ENCODE data around the gene ANKRD61.
"Not testable (repeated sequence)": the region's sequence is repeated elsewhere in the genome, so short reads cannot be mapped to it uniquely, and the experiment has no call there.

Gene ANKRD61

DNA sequence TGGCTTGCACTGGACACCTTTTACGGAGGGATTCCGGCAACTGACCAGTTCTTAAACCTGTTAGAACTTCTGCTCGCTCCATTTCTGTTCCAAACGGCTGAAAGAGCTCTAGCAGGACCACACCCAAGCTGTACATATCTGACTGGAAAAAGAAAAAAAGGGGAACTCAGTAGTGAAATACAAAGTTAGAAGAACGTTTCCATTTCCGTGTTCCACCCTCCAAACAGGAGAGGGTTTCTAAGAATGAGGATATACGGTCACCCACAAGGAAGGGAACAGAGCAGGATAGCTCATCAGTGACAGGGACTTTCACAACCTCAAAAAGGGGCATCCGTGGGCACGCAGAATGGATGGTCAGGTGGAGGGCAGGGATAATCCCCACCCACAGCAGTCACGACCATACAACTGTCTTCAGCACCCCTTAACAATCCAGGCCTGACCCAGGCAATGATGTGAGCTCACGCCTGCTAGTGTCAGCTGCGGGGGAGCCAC is 4.3 kb upstream of the ANKRD61 start:
- no peaks in the 10 kb centered on the region for H3K27me3 ChIP-seq
- H3K9ac ChIP-seq: peak overlapping the region; percentile 17 to 86 (median 72); a peak in 21 of 22 replicates
- no peak for TF ChIP-seq Cebpa-rat (IDR thresholded peaks at IDR 0.05)
- peaks cover 72 to 100% (median 89%) of the 10 kb centered on the region in 11 experiments for H3K36me3 ChIP-seq
- H4K20me1 ChIP-seq: peaks cover 7 to 73% (median 16%) of the 10 kb centered on the region in 11 experiments; a peak in 17 of 22 replicates
- peaks cover 22 to 53% (median 31%) of the 10 kb centered on the region in 10 experiments for H3K4me1 ChIP-seq
- peak overlapping the region; percentile 28 to 92 (median 83); a peak in 21 of 22 replicates for H3K27ac ChIP-seq
- peak overlapping the region in 7 of 10 experiments; percentile 48 to 72 (median 63); a peak in 15 of 20 replicates for H3K4me3 ChIP-seq
- H3K4me2 ChIP-seq: peak overlapping the region; percentile 75 to 99 (median 91)
- H3K9me3 ChIP-seq (replicated peaks in 1 of 11): no peaks in the 10 kb centered on the region

DNA sequence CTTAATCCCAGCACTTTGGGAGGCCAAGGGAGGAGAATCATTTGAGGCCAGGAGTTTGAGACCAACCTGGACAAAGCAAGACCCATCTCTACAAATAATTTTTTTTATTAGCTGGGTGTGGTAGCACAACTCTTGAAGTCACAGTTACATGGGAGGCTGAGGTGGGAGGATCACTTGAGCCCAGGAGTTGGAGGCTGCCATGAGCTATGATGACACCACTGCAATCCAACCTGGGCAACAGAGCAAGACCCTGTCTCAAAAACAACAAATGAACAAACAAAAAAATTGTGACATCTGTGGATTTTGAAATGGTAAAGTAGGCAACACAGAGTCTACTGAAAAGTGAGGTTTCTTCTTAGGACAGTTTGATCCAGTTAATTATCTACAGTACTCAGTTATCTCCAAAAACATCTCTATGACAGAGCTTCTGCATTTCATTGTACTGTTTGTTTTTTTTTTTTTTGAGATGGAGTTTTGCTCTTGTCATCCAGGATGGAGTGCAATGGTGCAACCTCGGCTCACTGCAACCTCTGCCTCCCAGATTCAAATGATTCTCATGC is 3.3 kb upstream of the ANKRD61 start:
- no peak for TF ChIP-seq Cebpa-rat (IDR thresholded peaks at IDR 0.05)
- Histone ChIP-seq H3K27me3 (no peaks in the 10 kb centered on the region), H3K36me3 (peaks cover 72 to 100% (median 89%) of the 10 kb centered on the region in 11 experiments), H3K4me3 (no peak overlapping the region), H3K9me3 (replicated peaks in 1 of 11) (no peaks in the 10 kb centered on the region), H3K27ac (peak overlapping the region; percentile 15 to 92 (median 83); a peak in 17 of 22 replicates), H3K4me1 (peaks cover 22 to 53% (median 31%) of the 10 kb centered on the region in 10 experiments), H3K4me2 (peak overlapping the region in 10 of 11 experiments; percentile 75 to 99 (median 92); a peak in 17 of 22 replicates), H4K20me1 (peaks cover 0 to 68% (median 9%) of the 10 kb centered on the region in 11 experiments; a peak in 15 of 22 replicates), H3K9ac (peak overlapping the region in 6 of 11 experiments; percentile 59 to 81 (median 76); a peak in 9 of 22 replicates)

DNA sequence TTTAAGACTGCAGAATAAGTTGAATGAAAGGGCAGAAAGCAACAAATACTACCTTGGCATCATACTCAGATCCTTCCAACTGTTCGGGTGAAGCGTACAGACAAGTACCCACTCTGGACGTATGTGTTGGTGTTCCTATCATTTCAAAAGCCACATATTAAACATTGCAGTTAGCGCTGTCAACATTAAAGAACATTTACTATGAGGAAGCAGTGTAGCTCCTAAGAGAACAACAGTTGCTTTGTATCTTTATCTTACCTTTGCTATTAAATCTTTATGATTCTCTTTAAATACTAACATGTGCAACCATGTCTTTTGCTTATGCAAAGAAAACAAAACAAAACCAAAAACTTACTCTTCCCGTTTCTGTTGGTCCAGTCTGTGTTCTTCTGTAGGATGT is 2.6 kb upstream of the ANKRD61 start:
- Histone ChIP-seq H3K27ac (no peak overlapping the region), H3K27me3 (no peaks in the 10 kb centered on the region), H3K9me3 (replicated peaks in 1 of 11) (no peaks in the 10 kb centered on the region), H3K36me3 (peaks cover 71 to 100% (median 89%) of the 10 kb centered on the region in 11 experiments), H4K20me1 (peaks cover 0 to 64% (median 3%) of the 10 kb centered on the region in 11 experiments; a peak in 10 of 22 replicates), H3K9ac (no peak overlapping the region), H3K4me3 (no peak overlapping the region), H3K4me1 (peaks cover 22 to 49% (median 31%) of the 10 kb centered on the region in 10 experiments), H3K4me2 (peak overlapping the region in 2 of 11 experiments; percentile 93 to 99; a peak in 3 of 22 replicates)
- no peak for TF ChIP-seq Cebpa-rat (IDR thresholded peaks at IDR 0.05)

DNA sequence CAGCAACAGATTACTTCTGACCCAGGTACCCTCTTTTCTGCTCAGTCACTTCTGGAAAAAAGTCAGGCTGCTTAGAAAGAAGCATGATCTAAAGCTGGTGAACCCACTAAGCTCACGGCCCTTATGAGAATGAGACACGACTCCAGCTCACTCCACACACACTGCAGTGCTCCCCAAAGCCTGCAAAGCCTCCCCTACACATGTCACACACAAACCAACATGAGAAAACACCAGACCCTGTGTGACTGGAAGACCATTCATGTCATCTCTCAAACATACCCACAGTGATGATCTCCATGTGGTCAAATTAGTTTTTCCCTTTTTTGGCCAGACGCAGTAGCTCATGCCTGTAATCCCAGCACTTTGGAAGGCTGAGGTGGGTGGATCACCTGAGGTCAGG is 391 bp downstream of the ANKRD61 start:
- Histone ChIP-seq H4K20me1 (peaks cover 0 to 44% (median 0%) of the 10 kb centered on the region in 11 experiments; a peak in 9 of 22 replicates), H3K4me2 (no peak overlapping the region), H3K9me3 (replicated peaks in 1 of 11) (no peaks in the 10 kb centered on the region), H3K4me3 (no peak overlapping the region), H3K27ac (no peak overlapping the region; a peak in 1 of 22 replicates), H3K4me1 (peaks cover 11 to 20% (median 15%) of the 10 kb centered on the region in 10 experiments), H3K36me3 (peaks cover 86 to 100% (median 92%) of the 10 kb centered on the region in 11 experiments), H3K27me3 (no peaks in the 10 kb centered on the region), H3K9ac (no peak overlapping the region; a peak in 1 of 22 replicates)
- no peak for TF ChIP-seq Cebpa-rat (IDR thresholded peaks at IDR 0.05)

DNA sequence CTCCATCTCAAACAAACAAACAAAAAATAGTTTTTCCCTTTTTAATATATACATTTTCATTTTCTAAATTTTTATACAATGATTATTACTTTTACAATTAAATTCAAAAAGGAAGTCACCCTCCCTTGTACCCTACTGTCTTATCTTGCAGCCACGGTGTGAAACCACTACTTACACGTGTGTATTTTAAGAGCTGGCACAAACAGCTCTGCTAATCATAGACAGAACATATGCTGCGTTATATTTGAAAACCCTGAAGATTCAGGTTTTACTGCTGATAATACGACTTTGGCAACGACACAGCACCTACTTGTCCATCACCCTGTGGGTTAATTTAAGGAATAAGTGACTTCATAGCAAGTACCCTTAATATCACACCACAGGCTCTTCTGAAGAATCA is 991 bp downstream of the ANKRD61 start:
- no peak overlapping the region for H3K4me2 ChIP-seq
- H3K4me1 ChIP-seq: peaks cover 5 to 14% (median 9%) of the 10 kb centered on the region in 10 experiments
- H4K20me1 ChIP-seq: peaks cover 0 to 44% (median 0%) of the 10 kb centered on the region in 11 experiments; a peak in 9 of 22 replicates
- H3K36me3 ChIP-seq: peaks cover 92 to 100% (median 98%) of the 10 kb centered on the region in 11 experiments
- no peak for TF ChIP-seq Cebpa-rat (IDR thresholded peaks at IDR 0.05)
- no peaks in the 10 kb centered on the region for H3K9me3 ChIP-seq (replicated peaks in 1 of 11)
- no peak overlapping the region for H3K27ac ChIP-seq
- H3K4me3 ChIP-seq: no peak overlapping the region
- H3K27me3 ChIP-seq: no peaks in the 10 kb centered on the region
- no peak overlapping the region for H3K9ac ChIP-seq

DNA sequence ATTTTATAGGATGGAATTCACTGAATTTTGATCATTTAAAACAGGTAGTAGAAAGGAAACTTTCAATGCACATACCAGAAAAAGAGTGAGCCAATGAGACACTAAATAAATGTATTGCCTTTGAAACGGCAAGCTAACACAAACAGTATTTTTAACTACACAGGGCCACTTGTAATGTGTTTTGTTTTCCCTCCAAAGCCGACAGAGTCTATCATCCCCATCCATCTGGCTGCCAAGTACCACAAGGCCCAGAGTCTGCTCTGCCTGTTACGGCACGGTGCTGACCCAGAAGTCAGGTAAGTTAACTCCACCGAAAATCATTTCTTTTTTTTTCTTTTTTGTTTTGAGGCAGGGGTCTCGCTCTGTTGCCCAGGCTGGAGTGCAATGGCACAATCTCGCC is 1.5 kb downstream of the ANKRD61 start:
- H3K9me3 ChIP-seq (replicated peaks in 1 of 11): no peaks in the 10 kb centered on the region
- no peak overlapping the region for H3K27ac ChIP-seq
- H3K4me2 ChIP-seq: no peak overlapping the region
- peaks cover 0 to 44% (median 0%) of the 10 kb centered on the region in 11 experiments; a peak in 9 of 22 replicates for H4K20me1 ChIP-seq
- TF ChIP-seq Cebpa-rat (IDR thresholded peaks at IDR 0.05): no peak
- peaks cover 94 to 100% (median 100%) of the 10 kb centered on the region in 11 experiments for H3K36me3 ChIP-seq
- peaks cover under 1 to 10% (median 4%) of the 10 kb centered on the region in 10 experiments; a peak in 17 of 20 replicates for H3K4me1 ChIP-seq
- H3K9ac ChIP-seq: 0 out of 22 replicates have a peak overlapping the region, but pooled peaks of 1 of the 11 experiments have one; percentile 10
- no peak overlapping the region for H3K4me3 ChIP-seq
- H3K27me3 ChIP-seq: no peaks in the 10 kb centered on the region

DNA sequence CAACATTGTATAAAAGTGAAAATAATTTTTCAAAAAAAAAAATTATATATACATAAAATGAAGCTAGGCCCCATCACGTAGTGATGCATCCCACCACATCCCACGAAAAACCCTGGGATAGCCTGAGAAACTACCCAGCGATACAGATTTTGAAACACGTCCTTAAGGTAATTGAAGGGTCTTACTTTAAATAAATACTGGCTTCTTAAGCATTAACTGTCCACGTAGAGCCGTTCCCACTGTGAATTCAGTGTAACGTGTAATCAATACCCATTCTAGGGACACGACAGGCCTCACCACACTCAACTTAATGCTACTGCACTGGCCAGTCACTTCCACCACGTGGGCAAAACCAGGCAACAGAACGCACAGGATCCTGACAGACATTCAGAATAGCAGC is 4.0 kb downstream of the ANKRD61 start:
- Histone ChIP-seq H4K20me1 (peaks cover 0 to 45% (median 0%) of the 10 kb centered on the region in 11 experiments; a peak in 9 of 22 replicates), H3K4me1 (no peaks in the 10 kb centered on the region), H3K9ac (no peak overlapping the region), H3K4me3 (no peak overlapping the region), H3K27me3 (no peaks in the 10 kb centered on the region), H3K4me2 (no peak overlapping the region), H3K27ac (no peak overlapping the region), H3K36me3 (peaks cover 94 to 100% (median 100%) of the 10 kb centered on the region in 11 experiments), H3K9me3 (replicated peaks in 1 of 11) (no peaks in the 10 kb centered on the region)
- no peak for TF ChIP-seq Cebpa-rat (IDR thresholded peaks at IDR 0.05)

DNA sequence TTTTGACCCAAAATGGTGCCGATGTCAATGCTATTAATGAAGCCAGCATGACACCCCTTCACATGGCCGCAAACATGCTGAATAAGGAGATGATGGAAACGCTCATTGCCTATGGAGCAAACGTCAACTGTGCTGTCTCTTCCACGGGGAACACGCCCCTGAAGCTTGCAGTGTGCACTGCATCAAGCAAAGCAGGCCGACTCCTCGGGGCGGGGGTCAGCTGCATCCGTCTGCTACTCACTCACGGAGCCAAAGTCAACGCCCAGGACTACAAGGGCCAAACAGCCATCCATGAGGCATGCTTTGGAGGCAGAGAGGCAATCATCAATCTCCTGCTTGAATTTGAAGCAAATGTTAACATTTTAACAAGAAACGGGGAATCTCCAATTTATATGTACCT is 4.5 kb downstream of the ANKRD61 start:
- H3K4me1 ChIP-seq: no peaks in the 10 kb centered on the region
- no peak overlapping the region for H3K4me3 ChIP-seq
- peaks cover 94 to 100% (median 100%) of the 10 kb centered on the region in 11 experiments for H3K36me3 ChIP-seq
- no peak for TF ChIP-seq Cebpa-rat (IDR thresholded peaks at IDR 0.05)
- H4K20me1 ChIP-seq: peaks cover 0 to 39% (median 3%) of the 10 kb centered on the region in 11 experiments; a peak in 9 of 22 replicates
- no peaks in the 10 kb centered on the region for H3K27me3 ChIP-seq
- H3K27ac ChIP-seq: no peak overlapping the region
- H3K4me2 ChIP-seq: no peak overlapping the region
- H3K9ac ChIP-seq: no peak overlapping the region
- no peaks in the 10 kb centered on the region for H3K9me3 ChIP-seq (replicated peaks in 1 of 11)

DNA sequence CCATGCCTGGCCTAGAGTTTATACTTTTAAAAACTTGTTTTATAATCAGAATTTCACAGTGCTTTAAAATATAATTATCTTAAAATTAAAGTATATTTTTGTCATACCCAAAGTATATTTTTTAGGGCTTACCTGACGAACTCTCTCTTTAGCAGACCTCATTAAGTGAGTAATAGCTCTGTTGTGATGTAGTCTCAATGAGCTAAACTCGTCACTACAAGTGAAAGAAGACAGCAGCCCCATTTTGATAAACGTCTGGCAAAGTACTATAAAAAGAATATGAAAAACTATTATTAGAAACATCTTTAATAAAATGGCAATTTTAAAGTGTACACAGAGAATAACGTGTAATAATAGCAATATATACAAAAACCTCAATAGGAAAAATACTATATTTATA is 18.6 kb downstream of the ANKRD61 start:
- Histone ChIP-seq H3K4me1 (0 out of 20 replicates have a peak, but pooled peaks cover 0 to 7% (median 0%) of the 10 kb centered on the region in 10 experiments), H3K4me2 (no peak overlapping the region), H3K36me3 (peaks cover 89 to 100% (median 98%) of the 10 kb centered on the region in 11 experiments), H3K4me3 (no peak overlapping the region), H3K27ac (no peak overlapping the region), H4K20me1 (peaks cover under 1 to 26% (median 6%) of the 10 kb centered on the region in 11 experiments; a peak in 16 of 22 replicates), H3K9me3 (replicated peaks in 1 of 11) (no peaks in the 10 kb centered on the region), H3K27me3 (no peaks in the 10 kb centered on the region), H3K9ac (no peak overlapping the region)
- TF ChIP-seq Cebpa-rat (IDR thresholded peaks at IDR 0.05): no peak

GRCh38 chr7:6051185-6051584 is 20.0 kb downstream of the ANKRD61 start:
- H3K9me3 ChIP-seq (replicated peaks in 1 of 11); H3K4me1 ChIP-seq; H3K4me2 ChIP-seq; H3K27me3 ChIP-seq; H3K27ac ChIP-seq; H3K4me3 ChIP-seq: not testable (repeated sequence)
- peaks cover 5 to 40% (median 17%) of the 10 kb centered on the region in 11 experiments; a peak in 17 of 22 replicates for H4K20me1 ChIP-seq
- H3K9ac ChIP-seq: peak overlapping the region in 1 of 11 experiments; percentile 0; a peak in 1 of 22 replicates
- peaks cover 80 to 99% (median 92%) of the 10 kb centered on the region in 11 experiments for H3K36me3 ChIP-seq

Data from BLaER1 treated with 17β-estradiol and CSF1 and Interleukin-3, amounts not matched to agents 10 nM and 100 nM (cell line).